SH-SY5Y (cell line): ENCODE data around the gene PPP1R14C.

ENCODE experiments used
- GATA2 ChIP-seq: IDR thresholded peaks from 2 replicates; pipeline ENCODE4 v1.6.1; 2011; ENCODE audit warnings: mild to moderate bottlenecking, low read depth, low read length
- GATA3 ChIP-seq: IDR thresholded peaks from 2 replicates; pipeline ENCODE4 v1.6.1; 2011; ENCODE audit warnings: low read depth, mild to moderate bottlenecking, low read length, moderate library complexity

DNA sequence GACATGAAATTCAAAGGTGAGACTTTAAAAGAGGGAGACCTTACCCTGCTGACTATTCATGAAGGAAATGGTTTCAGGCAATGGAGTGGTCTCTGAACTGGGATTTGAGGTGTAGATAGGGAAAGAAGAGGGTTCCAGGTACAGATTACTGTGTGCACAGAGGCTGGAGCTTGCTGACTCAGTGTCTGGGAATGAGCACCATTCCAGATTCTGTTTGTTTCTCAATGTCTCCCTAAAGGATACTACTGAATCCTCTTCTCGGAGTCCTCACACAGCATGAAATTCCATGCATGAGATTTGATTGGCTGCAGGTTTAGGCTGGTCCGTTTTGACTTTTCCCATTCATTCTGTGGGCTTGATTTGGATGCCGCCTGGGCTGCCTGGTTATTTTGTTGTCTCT lies 49.0 kb downstream of the PPP1R14C start:
- TF ChIP-seq GATA3 (no peak), GATA2 (no peak)
